ENCODE results near the gene GAS2L3. TPM values are rescaled to one million over a fixed set of nuclear protein-coding genes. Genes with fewer than 3 reads are reported as not detected.

Gene GAS2L3
- total RNA-seq, 1 experiment from 2014 or later: not detected

- DNase-seq (ENCODE audit: low read depth): no peak
Observed at GRCh38 chr12:100656856-100657255, 83.4 kb downstream of the GAS2L3 start.

GRCh38 chr12:100661300-100661951, 87.9 kb downstream of the GAS2L3 start:
- peak; percentile 25 for DNase-seq (ENCODE audit: low read depth)

- no peak for DNase-seq (ENCODE audit: low read depth)
Observed at GRCh38 chr12:100666588-100666987, 93.1 kb downstream of the GAS2L3 start.

GRCh38 chr12:100668945-100669536, 95.6 kb downstream of the GAS2L3 start:
- DNase-seq (ENCODE audit: low read depth): peak; percentile 57

- DNase-seq (ENCODE audit: low read depth): no peak
Observed at GRCh38 chr12:100669922-100670321, 96.4 kb downstream of the GAS2L3 start.

- DNase-seq (ENCODE audit: low read depth): no peak
Observed at GRCh38 chr12:100671396-100672074, 98.1 kb downstream of the GAS2L3 start.

GRCh38 chr12:100672075-100672592, 98.7 kb downstream of the GAS2L3 start:
- peak; percentile 24 for DNase-seq (ENCODE audit: low read depth)

GRCh38 chr12:100674036-100674888, 100.8 kb downstream of the GAS2L3 start:
- no peak for DNase-seq (ENCODE audit: low read depth)

Small RNA genes within 50 kb of the gene (small RNA-seq; reads per million reads assigned to genes)
- gene AC010200.2: not detected

Other genes with a start within 250 kb of the GAS2L3 start
- not detected in 2 replicates for gene SLC17A8, start 216.6 kb upstream of the GAS2L3 start, total RNA-seq (2014; rRNA removed; shearing (Covaris generic))
- not detected in 2 replicates for gene NR1H4, start 99.8 kb upstream of the GAS2L3 start, total RNA-seq (2014; rRNA removed; shearing (Covaris generic))
- gene ANO4, start 221.1 kb downstream of the GAS2L3 start, total RNA-seq (2014; rRNA removed; shearing (Covaris generic)): 0.26 TPM in 1 of 2 replicates, not detected in the other

Data from HT1080 (cell line).